ENCODE data around the gene SPRY4. TPM values are rescaled to one million over a fixed set of nuclear protein-coding genes. Genes with fewer than 3 reads are reported as not detected.

The SPRY4 gene
- total and polyA plus RNA-seq, 2 of the 4 experiments (the other 2 are of a cell fraction): 8.4 to 21.0 TPM

- Histone ChIP-seq H3K9ac (ENCODE audit: low read depth, low read length) (no peak overlapping the region), H2AFZ (replicated peaks; ENCODE audit: low read length, poor library complexity) (no peak overlapping the region), H3K4me3 (ENCODE audit: insufficient read depth, low read depth, low read length) (no peak overlapping the region), H3K27ac (ENCODE audit: insufficient read depth, low read length) (no peak overlapping the region), H4K20me1 (ENCODE audit: insufficient read depth, low read length) (peaks cover 100% of the 10 kb centered on the region), H3K79me1 (ENCODE audit: low read depth in 1 of 2, low read length in 2 of 2) (peaks cover 9 to 48% of the 10 kb centered on the region in 2 experiments; a peak in 3 of 4 replicates), H2AK9ac (replicated peaks; ENCODE audit: low read depth, low read length, poor library complexity) (no peak overlapping the region), H3K9me1 (ENCODE audit: insufficient read depth, low read length) (peaks cover 24% of the 10 kb centered on the region), H3K56ac (ENCODE audit: extremely low read depth, insufficient read depth, low read length) (no peak overlapping the region), H3K4me1 (ENCODE audit: control insufficient read depth, insufficient read depth, low read length) (peaks cover 33% of the 10 kb centered on the region), H3K14ac (replicated peaks; ENCODE audit: low read depth, low read length) (0 out of 2 replicates have a peak overlapping the region, but pooled peaks have one; percentile 18), H3K9me3 (ENCODE audit: control insufficient read depth, insufficient read depth, low read length) (no peaks in the 10 kb centered on the region), H4K5ac (ENCODE audit: low read depth, low read length) (no peak overlapping the region), H3K18ac (ENCODE audit: low read depth, low read length) (no peak overlapping the region), H3K36me3 (ENCODE audit: control insufficient read depth, insufficient read depth, low read length) (peaks cover 42% of the 10 kb centered on the region), H4K91ac (ENCODE audit: insufficient read depth, low read depth, low read length) (no peak overlapping the region), H2BK5ac (ENCODE audit: low read depth, low read length, poor library complexity, severe bottlenecking) (no peak overlapping the region), H2AK5ac (ENCODE audit: low read depth, low read length) (no peak overlapping the region), H2BK120ac (ENCODE audit: low read depth, low read length) (no peak overlapping the region), H3K4ac (ENCODE audit: low read depth, low read length) (peak overlapping the region; percentile 22; the same call in 1 of the 2 replicates), H3K27me3 (ENCODE audit: control insufficient read depth, insufficient read depth, low read length) (no peaks in the 10 kb centered on the region), H4K8ac (ENCODE audit: low read depth in 2 of 2, low read length in 2 of 2) (no peak overlapping the region), H2BK15ac (ENCODE audit: low read depth, low read length) (no peak overlapping the region), H3K4me2 (ENCODE audit: low read depth, low read length) (0 out of 2 replicates have a peak overlapping the region, but pooled peaks have one; percentile 64), H2BK20ac (ENCODE audit: low read depth, low read length) (no peak overlapping the region), H3K23ac (ENCODE audit: low read depth, low read length) (peak overlapping the region; percentile 46; the same call in 1 of the 2 replicates)
- POLR2A ChIA-PET (ENCODE audit: unreplicated experiment): no interaction called here
- WGBS, 2 experiments (ENCODE audit: extremely low coverage in 2 of 2, insufficient read length in 1 of 2): no CpG with 5 or more reads among the region's 6 CpGs
- intact Hi-C loops (cut with micrococcal nuclease) (no loop called here), in situ Hi-C loops (cut with MboI; ENCODE audit: low sequenced_read_pairs) (no loop called here), dilution Hi-C loops (cut with HindIII; ENCODE audit: low sequenced_read_pairs, unreplicated experiment) (no loop called here)
- DNase-seq (peak; percentile 36), ATAC-seq (ENCODE audit: low read depth) (peak; percentile 13; the same call in 1 of the 2 replicates)
- CTCF ChIA-PET: no interaction called here
- BruUV-seq (replicated peaks): no TSS peak
- no peak for TF ChIP-seq SMC3 (IDR thresholded peaks at IDR 0.05; ENCODE audit: low read depth, low read length)
- no peak for TF ChIP-seq CEBPB (IDR thresholded peaks at IDR 0.05; ENCODE audit: low read depth, low read length)
- TF ChIP-seq ELK1 (IDR thresholded peaks at IDR 0.05; ENCODE audit: borderline replicate concordance, low read depth, low read length): no peak
- TF ChIP-seq RFX5 (IDR thresholded peaks at IDR 0.05; ENCODE audit: low read depth, low read length): no peak
- no peak for TF ChIP-seq USF2 (IDR thresholded peaks at IDR 0.05; ENCODE audit: low read depth, low read length)
- no peak for TF ChIP-seq BHLHE40 (IDR thresholded peaks at IDR 0.05; ENCODE audit: low read depth, low read length)
- no peak for TF ChIP-seq CTCF (conservative IDR thresholded peaks at IDR 0.05; ENCODE audit: low read depth, low read length)
- TF ChIP-seq RAD21 (IDR thresholded peaks at IDR 0.05; ENCODE audit: low read length): no peak
- no peak for TF ChIP-seq MAZ (IDR thresholded peaks at IDR 0.05; ENCODE audit: borderline replicate concordance, low read depth, low read length)
- TF ChIP-seq MAFK (IDR thresholded peaks at IDR 0.05; ENCODE audit: low read depth, low read length): no peak
- TF ChIP-seq POLR2A (IDR thresholded peaks at IDR 0.05; ENCODE audit: low read depth, low read length): no peak
- TF ChIP-seq NFE2L2 (IDR thresholded peaks at IDR 0.05; ENCODE audit: low read depth, low read length): no peak
- no peak for TF ChIP-seq FOS (IDR thresholded peaks at IDR 0.05; ENCODE audit: low read depth, low read length)
- no peak for TF ChIP-seq MXI1 (IDR thresholded peaks at IDR 0.05; ENCODE audit: borderline replicate concordance, low read depth, low read length)
- TF ChIP-seq RCOR1 (IDR thresholded peaks at IDR 0.05; ENCODE audit: insufficient replicate concordance, low read length): no peak
Measured at GRCh38 chr5:142315096-142315900, 9.5 kb downstream of the SPRY4 start.

Data from IMR-90 (cell line).